ENCODE results near the gene MAP2K3.
"Not testable (repeated sequence)": the region's sequence is repeated elsewhere in the genome, so short reads cannot be mapped to it uniquely, and the experiment has no call there.

- TF ChIP-seq POLR2A (IDR thresholded peaks at IDR 0.05; ENCODE audit: low read depth, low read length); POLR2AphosphoS5 (IDR thresholded peaks at IDR 0.05; ENCODE audit: low read depth, low read length); SPI1 (IDR thresholded peaks at IDR 0.05; ENCODE audit: low read depth, low read length); TAF1 (IDR thresholded peaks at IDR 0.05; ENCODE audit: low read depth, low read length); PAX5 (IDR thresholded peaks at IDR 0.05; ENCODE audit: insufficient read depth, low read length, severe bottlenecking); POU2F2 (IDR thresholded peaks at IDR 0.05; ENCODE audit: low read depth, low read length): not testable (repeated sequence)
These were observed 29.8 kb downstream of the MAP2K3 start for GRCh38 chr17:21314261-21314664.

All from GM12891 (cell line).